HepG2 (cell line): ENCODE measurements around the gene DNMT3A. TPM values are rescaled to one million over a fixed set of nuclear protein-coding genes. Genes with fewer than 3 reads are reported as not detected.

Source experiments
- CBX1 ChIP-seq: IDR thresholded peaks from one replicate; pipeline ENCODE4 v1.6.1; 2016; ENCODE audit warnings: antibody characterized with exemption, low read depth
- MZF1 ChIP-seq: sonication (generic); formaldehyde crosslinking; IDR thresholded peaks from 2 replicates; pipeline ENCODE4 v1.8.1; 2023; ENCODE audit warnings: mild to moderate bottlenecking, missing genetic modification reagents, borderline replicate concordance
- POGZ ChIP-seq: sonication (generic); formaldehyde crosslinking; IDR thresholded peaks from 2 replicates; pipeline ENCODE4 v1.4.0; 2020; ENCODE audit warnings: mild to moderate bottlenecking, missing genetic modification reagents
- ZNF598 ChIP-seq: sonication (generic); formaldehyde crosslinking; IDR thresholded peaks from 2 replicates; pipeline ENCODE4 v1.5.1; 2020; ENCODE audit warnings: mild to moderate bottlenecking, missing genetic modification reagents, borderline replicate concordance
- ZNF703 ChIP-seq: sonication (generic); formaldehyde crosslinking; IDR thresholded peaks from 2 replicates; pipeline ENCODE4 v1.5.1; 2020; ENCODE audit warnings: missing genetic modification reagents, mild to moderate bottlenecking, moderate library complexity, borderline replicate concordance
- polyA plus RNA-seq, 8 experiments: library from polyadenylated mRNA; depleted of rRNA in 3 of 8; stranded (reverse) in 7 of 8; unstranded in 1 of 8; fragments of >200 nt; fragmentation: Illumina TruSeq in 4 of 8; extraction: Trizol in 4 of 8; gene quantifications; 2 replicates each; pipeline versions ENCODE4 v1.2.1 to v1.2.3, GENCODE V29; 2011 to 2016; ENCODE audit warnings: low read depth in 4 of 8, missing spikeins in 1 of 8, mixed read lengths in 1 of 8; ENCODE audit not compliant: insufficient read depth in 1 of 8
- total RNA-seq, 5 experiments: library from RNA; depleted of rRNA; stranded (reverse); fragments of >200 nt; fragmentation: Illumina TruSeq; extraction: Trizol; gene quantifications; 2 replicates each; pipeline ENCODE4 v1.2.3, GENCODE V29; 2016; ENCODE audit warnings: low read depth in 1 of 5
- TF ChIP-seq, protein P1 (sequence below): sonication (generic); formaldehyde crosslinking; IDR thresholded peaks from 2 replicates; pipeline ENCODE4 v1.4.0; 2020; ENCODE audit warnings: missing genetic modification reagents, mild to moderate bottlenecking, borderline replicate concordance
- TF ChIP-seq, protein P2 (sequence below): sonication (generic); formaldehyde crosslinking; IDR thresholded peaks from 2 replicates; pipeline ENCODE4; 2020; ENCODE audit warnings: missing genetic modification reagents, mild to moderate bottlenecking, borderline replicate concordance
- TF ChIP-seq, protein P3 (sequence below): sonication (generic); formaldehyde crosslinking; IDR thresholded peaks from 2 replicates; pipeline ENCODE4 v1.4.0; 2020; ENCODE audit warnings: missing genetic modification reagents
- TF ChIP-seq, protein P4 (sequence below): sonication (generic); formaldehyde crosslinking; IDR thresholded peaks from 2 replicates; pipeline ENCODE4 v1.9.0; 2021; ENCODE audit warnings: mild to moderate bottlenecking, missing genetic modification reagents
- TF ChIP-seq, protein P5 (sequence below): sonication (generic); formaldehyde crosslinking; IDR thresholded peaks from 2 replicates; pipeline ENCODE4 v1.5.1; 2020; ENCODE audit warnings: mild to moderate bottlenecking, missing genetic modification reagents, moderate library complexity

DNMT3A gene
- total and polyA plus RNA-seq, 2 of the 13 experiments (the other 11 are each of a cell fraction or from before 2014, with no cell fraction given): 14.7 to 29.1 TPM

DNA sequence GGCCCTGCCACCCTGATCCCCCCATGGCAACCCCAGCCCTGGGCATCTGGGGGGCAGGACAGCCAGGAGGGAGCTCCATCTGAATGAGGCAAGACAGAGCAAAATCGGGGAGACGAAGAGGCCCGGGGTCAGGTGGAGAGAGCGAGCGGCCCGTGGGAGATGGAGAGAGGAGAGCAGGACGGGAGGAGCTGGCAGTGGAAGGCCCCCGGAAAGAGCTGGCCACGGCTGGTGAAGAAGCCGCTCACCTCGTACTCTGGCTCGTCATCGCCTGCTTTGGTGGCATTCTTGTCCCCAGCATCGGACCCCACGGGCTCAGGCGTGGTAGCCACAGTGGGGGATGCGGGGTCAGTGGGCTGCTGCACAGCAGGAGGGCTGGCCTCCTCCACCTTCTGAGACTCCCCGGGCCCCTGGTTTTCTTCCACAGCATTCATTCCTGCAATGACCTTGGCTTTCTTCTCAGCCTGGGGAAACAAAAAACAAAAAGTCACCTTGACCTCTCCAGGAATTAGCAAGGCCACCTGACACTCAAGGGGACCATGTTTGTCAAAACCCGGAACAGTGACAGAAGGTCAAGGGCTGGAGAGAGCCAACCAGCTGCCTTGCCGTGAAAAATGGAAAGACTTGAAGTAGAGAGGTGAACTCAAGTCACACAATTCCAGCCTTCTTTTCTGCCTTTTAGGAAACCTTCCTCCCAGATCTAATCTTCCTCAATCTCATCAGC, 93.8 kb downstream of the DNMT3A start (continued):
- TF ChIP-seq, protein P1, sequence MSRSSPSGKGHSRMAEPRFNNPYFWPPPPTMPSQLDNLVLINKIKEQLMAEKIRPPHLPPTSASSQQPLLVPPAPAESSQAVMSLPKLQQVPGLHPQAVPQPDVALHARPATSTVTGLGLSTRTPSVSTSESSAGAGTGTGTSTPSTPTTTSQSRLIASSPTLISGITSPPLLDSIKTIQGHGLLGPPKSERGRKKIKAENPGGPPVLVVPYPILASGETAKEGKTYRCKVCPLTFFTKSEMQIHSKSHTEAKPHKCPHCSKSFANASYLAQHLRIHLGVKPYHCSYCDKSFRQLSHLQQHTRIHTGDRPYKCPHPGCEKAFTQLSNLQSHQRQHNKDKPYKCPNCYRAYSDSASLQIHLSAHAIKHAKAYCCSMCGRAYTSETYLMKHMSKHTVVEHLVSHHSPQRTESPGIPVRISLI (CRISPR knock-in tag): 0 out of 2 replicates have a peak, but pooled peaks have one; percentile 16
- no peak for TF ChIP-seq MZF1 (CRISPR knock-in tag)
- TF ChIP-seq CBX1: no peak
- TF ChIP-seq, protein P2, sequence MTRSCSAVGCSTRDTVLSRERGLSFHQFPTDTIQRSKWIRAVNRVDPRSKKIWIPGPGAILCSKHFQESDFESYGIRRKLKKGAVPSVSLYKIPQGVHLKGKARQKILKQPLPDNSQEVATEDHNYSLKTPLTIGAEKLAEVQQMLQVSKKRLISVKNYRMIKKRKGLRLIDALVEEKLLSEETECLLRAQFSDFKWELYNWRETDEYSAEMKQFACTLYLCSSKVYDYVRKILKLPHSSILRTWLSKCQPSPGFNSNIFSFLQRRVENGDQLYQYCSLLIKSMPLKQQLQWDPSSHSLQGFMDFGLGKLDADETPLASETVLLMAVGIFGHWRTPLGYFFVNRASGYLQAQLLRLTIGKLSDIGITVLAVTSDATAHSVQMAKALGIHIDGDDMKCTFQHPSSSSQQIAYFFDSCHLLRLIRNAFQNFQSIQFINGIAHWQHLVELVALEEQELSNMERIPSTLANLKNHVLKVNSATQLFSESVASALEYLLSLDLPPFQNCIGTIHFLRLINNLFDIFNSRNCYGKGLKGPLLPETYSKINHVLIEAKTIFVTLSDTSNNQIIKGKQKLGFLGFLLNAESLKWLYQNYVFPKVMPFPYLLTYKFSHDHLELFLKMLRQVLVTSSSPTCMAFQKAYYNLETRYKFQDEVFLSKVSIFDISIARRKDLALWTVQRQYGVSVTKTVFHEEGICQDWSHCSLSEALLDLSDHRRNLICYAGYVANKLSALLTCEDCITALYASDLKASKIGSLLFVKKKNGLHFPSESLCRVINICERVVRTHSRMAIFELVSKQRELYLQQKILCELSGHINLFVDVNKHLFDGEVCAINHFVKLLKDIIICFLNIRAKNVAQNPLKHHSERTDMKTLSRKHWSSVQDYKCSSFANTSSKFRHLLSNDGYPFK (CRISPR knock-in tag): no peak
- TF ChIP-seq, protein P3, sequence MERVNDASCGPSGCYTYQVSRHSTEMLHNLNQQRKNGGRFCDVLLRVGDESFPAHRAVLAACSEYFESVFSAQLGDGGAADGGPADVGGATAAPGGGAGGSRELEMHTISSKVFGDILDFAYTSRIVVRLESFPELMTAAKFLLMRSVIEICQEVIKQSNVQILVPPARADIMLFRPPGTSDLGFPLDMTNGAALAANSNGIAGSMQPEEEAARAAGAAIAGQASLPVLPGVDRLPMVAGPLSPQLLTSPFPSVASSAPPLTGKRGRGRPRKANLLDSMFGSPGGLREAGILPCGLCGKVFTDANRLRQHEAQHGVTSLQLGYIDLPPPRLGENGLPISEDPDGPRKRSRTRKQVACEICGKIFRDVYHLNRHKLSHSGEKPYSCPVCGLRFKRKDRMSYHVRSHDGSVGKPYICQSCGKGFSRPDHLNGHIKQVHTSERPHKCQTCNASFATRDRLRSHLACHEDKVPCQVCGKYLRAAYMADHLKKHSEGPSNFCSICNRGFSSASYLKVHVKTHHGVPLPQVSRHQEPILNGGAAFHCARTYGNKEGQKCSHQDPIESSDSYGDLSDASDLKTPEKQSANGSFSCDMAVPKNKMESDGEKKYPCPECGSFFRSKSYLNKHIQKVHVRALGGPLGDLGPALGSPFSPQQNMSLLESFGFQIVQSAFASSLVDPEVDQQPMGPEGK (CRISPR knock-in tag): peak; percentile 38; the same call in 1 of the 2 replicates
- TF ChIP-seq ZNF598 (CRISPR knock-in tag): no peak
- TF ChIP-seq POGZ: 0 out of 2 replicates have a peak, but pooled peaks have one; percentile 17
- TF ChIP-seq ZNF703 (CRISPR knock-in tag): no peak
- TF ChIP-seq, protein P4, sequence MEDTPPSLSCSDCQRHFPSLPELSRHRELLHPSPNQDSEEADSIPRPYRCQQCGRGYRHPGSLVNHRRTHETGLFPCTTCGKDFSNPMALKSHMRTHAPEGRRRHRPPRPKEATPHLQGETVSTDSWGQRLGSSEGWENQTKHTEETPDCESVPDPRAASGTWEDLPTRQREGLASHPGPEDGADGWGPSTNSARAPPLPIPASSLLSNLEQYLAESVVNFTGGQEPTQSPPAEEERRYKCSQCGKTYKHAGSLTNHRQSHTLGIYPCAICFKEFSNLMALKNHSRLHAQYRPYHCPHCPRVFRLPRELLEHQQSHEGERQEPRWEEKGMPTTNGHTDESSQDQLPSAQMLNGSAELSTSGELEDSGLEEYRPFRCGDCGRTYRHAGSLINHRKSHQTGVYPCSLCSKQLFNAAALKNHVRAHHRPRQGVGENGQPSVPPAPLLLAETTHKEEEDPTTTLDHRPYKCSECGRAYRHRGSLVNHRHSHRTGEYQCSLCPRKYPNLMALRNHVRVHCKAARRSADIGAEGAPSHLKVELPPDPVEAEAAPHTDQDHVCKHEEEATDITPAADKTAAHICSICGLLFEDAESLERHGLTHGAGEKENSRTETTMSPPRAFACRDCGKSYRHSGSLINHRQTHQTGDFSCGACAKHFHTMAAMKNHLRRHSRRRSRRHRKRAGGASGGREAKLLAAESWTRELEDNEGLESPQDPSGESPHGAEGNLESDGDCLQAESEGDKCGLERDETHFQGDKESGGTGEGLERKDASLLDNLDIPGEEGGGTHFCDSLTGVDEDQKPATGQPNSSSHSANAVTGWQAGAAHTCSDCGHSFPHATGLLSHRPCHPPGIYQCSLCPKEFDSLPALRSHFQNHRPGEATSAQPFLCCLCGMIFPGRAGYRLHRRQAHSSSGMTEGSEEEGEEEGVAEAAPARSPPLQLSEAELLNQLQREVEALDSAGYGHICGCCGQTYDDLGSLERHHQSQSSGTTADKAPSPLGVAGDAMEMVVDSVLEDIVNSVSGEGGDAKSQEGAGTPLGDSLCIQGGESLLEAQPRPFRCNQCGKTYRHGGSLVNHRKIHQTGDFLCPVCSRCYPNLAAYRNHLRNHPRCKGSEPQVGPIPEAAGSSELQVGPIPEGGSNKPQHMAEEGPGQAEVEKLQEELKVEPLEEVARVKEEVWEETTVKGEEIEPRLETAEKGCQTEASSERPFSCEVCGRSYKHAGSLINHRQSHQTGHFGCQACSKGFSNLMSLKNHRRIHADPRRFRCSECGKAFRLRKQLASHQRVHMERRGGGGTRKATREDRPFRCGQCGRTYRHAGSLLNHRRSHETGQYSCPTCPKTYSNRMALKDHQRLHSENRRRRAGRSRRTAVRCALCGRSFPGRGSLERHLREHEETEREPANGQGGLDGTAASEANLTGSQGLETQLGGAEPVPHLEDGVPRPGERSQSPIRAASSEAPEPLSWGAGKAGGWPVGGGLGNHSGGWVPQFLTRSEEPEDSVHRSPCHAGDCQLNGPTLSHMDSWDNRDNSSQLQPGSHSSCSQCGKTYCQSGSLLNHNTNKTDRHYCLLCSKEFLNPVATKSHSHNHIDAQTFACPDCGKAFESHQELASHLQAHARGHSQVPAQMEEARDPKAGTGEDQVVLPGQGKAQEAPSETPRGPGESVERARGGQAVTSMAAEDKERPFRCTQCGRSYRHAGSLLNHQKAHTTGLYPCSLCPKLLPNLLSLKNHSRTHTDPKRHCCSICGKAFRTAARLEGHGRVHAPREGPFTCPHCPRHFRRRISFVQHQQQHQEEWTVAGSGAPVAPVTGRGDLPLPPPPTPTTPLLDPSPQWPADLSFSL (CRISPR knock-in tag): no peak
- TF ChIP-seq, protein P5, sequence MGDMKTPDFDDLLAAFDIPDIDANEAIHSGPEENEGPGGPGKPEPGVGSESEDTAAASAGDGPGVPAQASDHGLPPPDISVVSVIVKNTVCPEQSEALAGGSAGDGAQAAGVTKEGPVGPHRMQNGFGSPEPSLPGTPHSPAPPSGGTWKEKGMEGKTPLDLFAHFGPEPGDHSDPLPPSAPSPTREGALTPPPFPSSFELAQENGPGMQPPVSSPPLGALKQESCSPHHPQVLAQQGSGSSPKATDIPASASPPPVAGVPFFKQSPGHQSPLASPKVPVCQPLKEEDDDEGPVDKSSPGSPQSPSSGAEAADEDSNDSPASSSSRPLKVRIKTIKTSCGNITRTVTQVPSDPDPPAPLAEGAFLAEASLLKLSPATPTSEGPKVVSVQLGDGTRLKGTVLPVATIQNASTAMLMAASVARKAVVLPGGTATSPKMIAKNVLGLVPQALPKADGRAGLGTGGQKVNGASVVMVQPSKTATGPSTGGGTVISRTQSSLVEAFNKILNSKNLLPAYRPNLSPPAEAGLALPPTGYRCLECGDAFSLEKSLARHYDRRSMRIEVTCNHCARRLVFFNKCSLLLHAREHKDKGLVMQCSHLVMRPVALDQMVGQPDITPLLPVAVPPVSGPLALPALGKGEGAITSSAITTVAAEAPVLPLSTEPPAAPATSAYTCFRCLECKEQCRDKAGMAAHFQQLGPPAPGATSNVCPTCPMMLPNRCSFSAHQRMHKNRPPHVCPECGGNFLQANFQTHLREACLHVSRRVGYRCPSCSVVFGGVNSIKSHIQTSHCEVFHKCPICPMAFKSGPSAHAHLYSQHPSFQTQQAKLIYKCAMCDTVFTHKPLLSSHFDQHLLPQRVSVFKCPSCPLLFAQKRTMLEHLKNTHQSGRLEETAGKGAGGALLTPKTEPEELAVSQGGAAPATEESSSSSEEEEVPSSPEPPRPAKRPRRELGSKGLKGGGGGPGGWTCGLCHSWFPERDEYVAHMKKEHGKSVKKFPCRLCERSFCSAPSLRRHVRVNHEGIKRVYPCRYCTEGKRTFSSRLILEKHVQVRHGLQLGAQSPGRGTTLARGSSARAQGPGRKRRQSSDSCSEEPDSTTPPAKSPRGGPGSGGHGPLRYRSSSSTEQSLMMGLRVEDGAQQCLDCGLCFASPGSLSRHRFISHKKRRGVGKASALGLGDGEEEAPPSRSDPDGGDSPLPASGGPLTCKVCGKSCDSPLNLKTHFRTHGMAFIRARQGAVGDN (CRISPR knock-in tag): peak; percentile 63
